ENCODE data around the gene CARHSP1.

CARHSP1 gene

DNA sequence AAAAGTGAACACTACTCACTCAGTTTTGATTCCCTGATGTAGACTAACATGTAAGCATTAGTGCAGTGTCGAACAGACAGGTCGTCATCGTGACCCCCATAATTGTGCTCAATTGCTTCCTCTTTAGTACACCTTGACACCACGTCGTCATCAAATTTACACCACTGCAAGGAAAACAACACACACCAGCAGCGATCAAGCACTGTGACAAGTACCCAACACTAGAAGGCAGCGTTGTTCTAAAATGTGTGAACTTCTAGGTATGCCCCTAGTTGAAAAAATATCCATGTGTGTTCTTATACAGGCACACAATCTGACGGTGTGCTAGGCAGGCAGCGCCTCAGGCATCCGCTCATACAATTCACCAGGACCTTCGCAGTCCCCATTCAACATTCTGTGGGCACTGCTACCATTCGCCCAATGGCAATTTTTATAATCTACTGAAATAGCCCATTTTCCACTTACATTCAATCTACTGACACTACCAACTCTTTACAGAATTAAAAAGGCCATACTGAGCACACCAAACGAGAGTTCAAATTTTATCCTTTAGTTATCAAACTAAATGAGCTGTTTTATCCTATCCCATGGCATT lies 36.5 kb upstream of the CARHSP1 start:
- H3K36me3 ChIP-seq (ENCODE audit: control insufficient read depth in 2 of 2, insufficient read depth in 1 of 2, low read length in 2 of 2), result peaks cover 33 to 96% of the 10 kb centered on the region in 2 experiments
- ChIA-PET POLR2A (interaction anchor here (0.6 kb wide), 1 partner anchor 243 kb away, joined by 5 read pairs; no protein-coding TSS in a partner anchor), CTCF (interaction anchor here (0.6 to 1.9 kb wide), 12 partner anchors 9 to 269 kb away, joined by 3 to 18 read pairs (median 4); no protein-coding TSS in a partner anchor)
- no peaks in the 10 kb centered on the region for H3K9me3 ChIP-seq (ENCODE audit: control insufficient read depth, insufficient read depth, low read depth, low read length)
- no peaks in the 10 kb centered on the region for H3K4me1 ChIP-seq (ENCODE audit: control insufficient read depth, insufficient read depth, low read length)
- H3K4me3 ChIP-seq (ENCODE audit: low read depth, low read length), result no peak overlapping the region
- H3K27ac ChIP-seq (ENCODE audit: extremely low read depth, low read depth, low read length), result no peak overlapping the region
- no peak for TF ChIP-seq ZNF138 (tag by site-specific recombination; IDR thresholded peaks at IDR 0.05; ENCODE audit: borderline replicate concordance)
- TF ChIP-seq ZNF221 (tag by site-specific recombination; IDR thresholded peaks at IDR 0.05; ENCODE audit: borderline replicate concordance), result no peak
- no peak for TF ChIP-seq ZNF658 (tag by site-specific recombination; IDR thresholded peaks at IDR 0.05)
- TF ChIP-seq ZNF654 (tag by site-specific recombination; IDR thresholded peaks at IDR 0.05; ENCODE audit: low read depth), result peak; percentile 66

DNA sequence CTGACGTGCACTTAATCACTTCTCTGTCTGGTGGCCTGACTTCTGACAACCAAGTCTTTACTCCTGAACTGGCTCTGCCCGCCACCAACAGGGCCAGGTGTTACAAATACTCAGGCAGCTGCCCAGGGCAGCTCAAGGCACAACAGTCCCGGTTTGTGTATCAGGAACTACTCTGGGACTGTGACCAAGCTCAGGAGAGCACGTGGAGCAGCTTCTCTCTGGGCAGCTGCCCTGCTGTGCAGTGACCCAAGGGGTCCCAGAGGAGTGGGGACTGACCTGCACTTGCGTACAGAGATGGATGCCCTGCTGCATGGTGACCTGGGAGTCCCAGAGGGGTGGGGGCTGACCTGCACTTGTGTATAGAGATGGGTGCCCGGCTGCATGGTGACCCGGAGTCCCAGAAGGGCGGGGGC lies 35.2 kb upstream of the CARHSP1 start:
- ChIA-PET POLR2A (interaction anchor here (0.8 kb wide), 1 partner anchor 32 kb away, joined by 5 read pairs; no protein-coding TSS in a partner anchor), CTCF (interaction anchor here (0.6 to 0.7 kb wide), 2 partner anchors 67 to 187 kb away, joined by 3 to 4 read pairs; no protein-coding TSS in a partner anchor)
- Histone ChIP-seq H3K4me1 (ENCODE audit: control insufficient read depth, insufficient read depth, low read length) (no peaks in the 10 kb centered on the region), H3K36me3 (ENCODE audit: control insufficient read depth in 2 of 2, insufficient read depth in 1 of 2, low read length in 2 of 2) (peaks cover 35 to 97% of the 10 kb centered on the region in 2 experiments), H3K9me3 (ENCODE audit: control insufficient read depth, insufficient read depth, low read depth, low read length) (no peaks in the 10 kb centered on the region), H3K4me3 (ENCODE audit: low read depth, low read length) (no peak overlapping the region), H3K27ac (ENCODE audit: extremely low read depth, low read depth, low read length) (no peak overlapping the region)
- TF ChIP-seq ZNF658 (tag by site-specific recombination; IDR thresholded peaks at IDR 0.05) (no peak), ZNF274 (IDR thresholded peaks at IDR 0.05; ENCODE audit: low read length) (no peak), ZNF274 (tag by site-specific recombination; IDR thresholded peaks at IDR 0.05; ENCODE audit: borderline replicate concordance) (no peak), ZNF621 (tag by site-specific recombination; IDR thresholded peaks at IDR 0.05) (no peak), SP7 (tag by site-specific recombination; IDR thresholded peaks at IDR 0.05) (no peak), ZNF2 (tag by site-specific recombination; IDR thresholded peaks at IDR 0.05) (no peak), ZNF184 (tag by site-specific recombination; IDR thresholded peaks at IDR 0.05) (no peak), ZNF214 (tag by site-specific recombination; IDR thresholded peaks at IDR 0.05; ENCODE audit: borderline replicate concordance) (no peak), ZNF175 (tag by site-specific recombination; IDR thresholded peaks at IDR 0.05) (no peak), ZNF157 (tag by site-specific recombination; IDR thresholded peaks at IDR 0.05) (no peak), ZNF112 (tag by site-specific recombination; IDR thresholded peaks at IDR 0.05) (no peak), ZFP41 (tag by site-specific recombination; IDR thresholded peaks at IDR 0.05; ENCODE audit: borderline replicate concordance) (no peak), MYNN (tag by site-specific recombination; IDR thresholded peaks at IDR 0.05; ENCODE audit: borderline replicate concordance) (no peak)
- TF ChIP-seq, protein P1, sequence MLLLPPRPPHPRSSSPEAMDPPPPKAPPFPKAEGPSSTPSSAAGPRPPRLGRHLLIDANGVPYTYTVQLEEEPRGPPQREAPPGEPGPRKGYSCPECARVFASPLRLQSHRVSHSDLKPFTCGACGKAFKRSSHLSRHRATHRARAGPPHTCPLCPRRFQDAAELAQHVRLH (tag by site-specific recombination; IDR thresholded peaks at IDR 0.05), result no peak
- TF ChIP-seq, protein P2, sequence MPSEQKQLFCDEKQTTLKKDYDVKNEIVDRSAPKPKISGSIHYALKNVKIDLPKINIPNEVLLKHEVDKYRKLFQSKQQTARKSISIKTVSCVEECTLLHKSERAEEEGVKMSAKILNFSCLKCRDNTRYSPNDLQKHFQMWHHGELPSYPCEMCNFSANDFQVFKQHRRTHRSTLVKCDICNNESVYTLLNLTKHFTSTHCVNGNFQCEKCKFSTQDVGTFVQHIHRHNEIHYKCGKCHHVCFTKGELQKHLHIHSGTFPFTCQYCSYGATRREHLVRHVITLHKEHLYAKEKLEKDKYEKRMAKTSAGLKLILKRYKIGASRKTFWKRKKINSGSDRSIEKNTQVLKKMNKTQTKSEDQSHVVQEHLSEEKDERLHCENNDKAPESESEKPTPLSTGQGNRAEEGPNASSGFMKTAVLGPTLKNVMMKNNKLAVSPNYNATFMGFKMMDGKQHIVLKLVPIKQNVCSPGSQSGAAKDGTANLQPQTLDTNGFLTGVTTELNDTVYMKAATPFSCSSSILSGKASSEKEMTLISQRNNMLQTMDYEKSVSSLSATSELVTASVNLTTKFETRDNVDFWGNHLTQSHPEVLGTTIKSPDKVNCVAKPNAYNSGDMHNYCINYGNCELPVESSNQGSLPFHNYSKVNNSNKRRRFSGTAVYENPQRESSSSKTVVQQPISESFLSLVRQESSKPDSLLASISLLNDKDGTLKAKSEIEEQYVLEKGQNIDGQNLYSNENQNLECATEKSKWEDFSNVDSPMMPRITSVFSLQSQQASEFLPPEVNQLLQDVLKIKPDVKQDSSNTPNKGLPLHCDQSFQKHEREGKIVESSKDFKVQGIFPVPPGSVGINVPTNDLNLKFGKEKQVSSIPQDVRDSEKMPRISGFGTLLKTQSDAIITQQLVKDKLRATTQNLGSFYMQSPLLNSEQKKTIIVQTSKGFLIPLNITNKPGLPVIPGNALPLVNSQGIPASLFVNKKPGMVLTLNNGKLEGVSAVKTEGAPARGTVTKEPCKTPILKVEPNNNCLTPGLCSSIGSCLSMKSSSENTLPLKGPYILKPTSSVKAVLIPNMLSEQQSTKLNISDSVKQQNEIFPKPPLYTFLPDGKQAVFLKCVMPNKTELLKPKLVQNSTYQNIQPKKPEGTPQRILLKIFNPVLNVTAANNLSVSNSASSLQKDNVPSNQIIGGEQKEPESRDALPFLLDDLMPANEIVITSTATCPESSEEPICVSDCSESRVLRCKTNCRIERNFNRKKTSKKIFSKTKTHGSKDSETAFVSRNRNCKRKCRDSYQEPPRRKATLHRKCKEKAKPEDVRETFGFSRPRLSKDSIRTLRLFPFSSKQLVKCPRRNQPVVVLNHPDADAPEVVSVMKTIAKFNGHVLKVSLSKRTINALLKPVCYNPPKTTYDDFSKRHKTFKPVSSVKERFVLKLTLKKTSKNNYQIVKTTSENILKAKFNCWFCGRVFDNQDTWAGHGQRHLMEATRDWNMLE (tag by site-specific recombination; conservative IDR thresholded peaks at IDR 0.05; ENCODE audit: low read depth), result no peak
